ENCODE results near the gene MAGOHB. TPM values are rescaled to one million over a fixed set of nuclear protein-coding genes. Genes with fewer than 3 reads are reported as not detected.
"Not testable (repeated sequence)": the region's sequence is repeated elsewhere in the genome, so short reads cannot be mapped to it uniquely, and the experiment has no call there.

MAGOHB gene
- total RNA-seq, 3 donors from 2014 or later (not counting 1 experiment from before 2014, with no cell fraction given) = 13.0 to 16.3 (median 13.1) TPM

- Mint-ChIP-seq H3K4me1 (peaks cover 22 to 24% of the 10 kb centered on the region in 2 donors), H3K9me3 (no peaks in the 10 kb centered on the region), H3K27me3 (ENCODE audit: low read depth in 2 of 2) (peaks cover 6% of the 10 kb centered on the region in 2 donors), H3K27ac (peak overlapping the region; percentile 100), H3K36me3 (peaks cover 7% of the 10 kb centered on the region), H3K4me3 (peak overlapping the region; percentile 100)
- Histone ChIP-seq H3K36me3 (ENCODE audit: control insufficient read depth, insufficient read depth, low read length) (peaks cover 14% of the 10 kb centered on the region), H3K27me3 (ENCODE audit: control insufficient read depth, insufficient read depth, low read length) (no peaks in the 10 kb centered on the region), H3K27ac (ENCODE audit: low read length) (peak overlapping the region; percentile 94), H3K4me1 (ENCODE audit: control insufficient read depth, insufficient read depth, low read length) (peaks cover 8% of the 10 kb centered on the region), H3K4me3 (ENCODE audit: low read length) (peak overlapping the region; percentile 96), H3K9me3 (ENCODE audit: control insufficient read depth, insufficient read depth, low read length) (no peaks in the 10 kb centered on the region)
- 85% methylated on average over 2 of the region's 4 CpGs for WGBS (ENCODE audit: insufficient coverage)
- no peak for ATAC-seq
- intact Hi-C loops (cut with micrococcal nuclease) = loop anchor here (10.0 kb wide), 1 partner anchor 561 kb away; the partner anchor contains the start of gene SMIM10L1
- DNase-seq = no peak
- TF ChIP-seq CTCF (IDR thresholded peaks at IDR 0.05) = no peak
These were observed 604 bp upstream of the MAGOHB start for GRCh38 chr12:10614056-10614370.

- WGBS (ENCODE audit: insufficient coverage) = 0% methylated on average over 6 of the region's 6 CpGs
- ATAC-seq (peak; percentile 3 to 8 (median 8)), DNase-seq (no peak)
- peaks cover 7% of the 10 kb centered on the region for H3K36me3 Mint-ChIP-seq
- H3K4me3 Mint-ChIP-seq = peak overlapping the region; percentile 100
- no peaks in the 10 kb centered on the region for H3K9me3 ChIP-seq (ENCODE audit: control insufficient read depth, insufficient read depth, low read length)
- H3K4me1 Mint-ChIP-seq = peaks cover 22 to 24% of the 10 kb centered on the region in 2 donors
- peaks cover 23% of the 10 kb centered on the region for H3K36me3 ChIP-seq (ENCODE audit: control insufficient read depth, insufficient read depth, low read length)
- peaks cover 0 to 4% of the 10 kb centered on the region in 2 donors for H3K27me3 Mint-ChIP-seq (ENCODE audit: low read depth in 2 of 2)
- intact Hi-C loops (cut with micrococcal nuclease) = loop anchor here (10.0 kb wide), 1 partner anchor 562 kb away; the partner anchor contains the start of gene SMIM10L1
- H3K9me3 Mint-ChIP-seq = no peaks in the 10 kb centered on the region
- H3K27ac ChIP-seq (ENCODE audit: low read length) = peak overlapping the region; percentile 94
- no peak for TF ChIP-seq CTCF (IDR thresholded peaks at IDR 0.05)
- peak overlapping the region; percentile 96 for H3K4me3 ChIP-seq (ENCODE audit: low read length)
- H3K27me3 ChIP-seq (ENCODE audit: control insufficient read depth, insufficient read depth, low read length) = no peaks in the 10 kb centered on the region
- peak overlapping the region; percentile 100 for H3K27ac Mint-ChIP-seq
- peaks cover 8% of the 10 kb centered on the region for H3K4me1 ChIP-seq (ENCODE audit: control insufficient read depth, insufficient read depth, low read length)
These were observed 443 bp downstream of the MAGOHB start for GRCh38 chr12:10612984-10613348.

GRCh38 chr12:10612110-10612509 is 1.3 kb downstream of the MAGOHB start:
- no peak for DNase-seq
- Histone ChIP-seq H3K27me3 (ENCODE audit: control insufficient read depth, insufficient read depth, low read length) (no peaks in the 10 kb centered on the region), H3K4me1 (ENCODE audit: control insufficient read depth, insufficient read depth, low read length) (peaks cover 8% of the 10 kb centered on the region), H3K27ac (ENCODE audit: low read length) (no peak overlapping the region), H3K36me3 (ENCODE audit: control insufficient read depth, insufficient read depth, low read length) (peaks cover 31% of the 10 kb centered on the region), H3K9me3 (ENCODE audit: control insufficient read depth, insufficient read depth, low read length) (no peaks in the 10 kb centered on the region), H3K4me3 (ENCODE audit: low read length) (no peak overlapping the region)
- TF ChIP-seq CTCF (IDR thresholded peaks at IDR 0.05) = no peak
- WGBS (ENCODE audit: insufficient coverage) = 89% methylated on average over 3 of the region's 6 CpGs
- H3K4me1 Mint-ChIP-seq = peaks cover 22 to 24% of the 10 kb centered on the region in 2 donors
- no peaks in the 10 kb centered on the region for H3K9me3 Mint-ChIP-seq
- H3K27me3 Mint-ChIP-seq (ENCODE audit: low read depth in 2 of 2) = peaks cover 0 to 2% of the 10 kb centered on the region in 2 donors
- intact Hi-C loops (cut with micrococcal nuclease) = loop anchor here (10.0 kb wide), 1 partner anchor 563 kb away; the partner anchor contains the start of gene SMIM10L1
- peak overlapping the region; percentile 100 for H3K4me3 Mint-ChIP-seq
- H3K36me3 Mint-ChIP-seq = peaks cover 7% of the 10 kb centered on the region
- no peak for ATAC-seq
- peak overlapping the region; percentile 100 for H3K27ac Mint-ChIP-seq

GRCh38 chr12:10611258-10611657 is 2.2 kb downstream of the MAGOHB start:
- H3K27me3 ChIP-seq (ENCODE audit: control insufficient read depth, insufficient read depth, low read length); H3K27ac ChIP-seq (ENCODE audit: low read length); H3K9me3 ChIP-seq (ENCODE audit: control insufficient read depth, insufficient read depth, low read length); DNase-seq; H3K4me3 ChIP-seq (ENCODE audit: low read length); ATAC-seq; H3K9me3 Mint-ChIP-seq; H3K36me3 Mint-ChIP-seq; H3K4me1 ChIP-seq (ENCODE audit: control insufficient read depth, insufficient read depth, low read length); H3K27me3 Mint-ChIP-seq (ENCODE audit: low read depth in 2 of 2): not testable (repeated sequence)
- 97% methylated on average over 3 of the region's 4 CpGs for WGBS (ENCODE audit: insufficient coverage)
- H3K4me1 Mint-ChIP-seq = peaks cover 22 to 24% of the 10 kb centered on the region in 2 donors
- peaks cover 37% of the 10 kb centered on the region for H3K36me3 ChIP-seq (ENCODE audit: control insufficient read depth, insufficient read depth, low read length)
- intact Hi-C loops (cut with micrococcal nuclease) = loop anchor here (10.0 kb wide), 1 partner anchor 564 kb away; the partner anchor contains the start of gene SMIM10L1
- H3K27ac Mint-ChIP-seq = peak overlapping the region in 1 of 2 donors; percentile 100
- H3K4me3 Mint-ChIP-seq = peak overlapping the region; percentile 57
